ENCODE results near the gene TUBB2B. TPM values are rescaled to one million over a fixed set of nuclear protein-coding genes. Genes with fewer than 3 reads are reported as not detected.

The TUBB2B gene
- total and polyA plus RNA-seq, 7 donors = 1.1 to 5.7 (median 3.4) TPM

DNA sequence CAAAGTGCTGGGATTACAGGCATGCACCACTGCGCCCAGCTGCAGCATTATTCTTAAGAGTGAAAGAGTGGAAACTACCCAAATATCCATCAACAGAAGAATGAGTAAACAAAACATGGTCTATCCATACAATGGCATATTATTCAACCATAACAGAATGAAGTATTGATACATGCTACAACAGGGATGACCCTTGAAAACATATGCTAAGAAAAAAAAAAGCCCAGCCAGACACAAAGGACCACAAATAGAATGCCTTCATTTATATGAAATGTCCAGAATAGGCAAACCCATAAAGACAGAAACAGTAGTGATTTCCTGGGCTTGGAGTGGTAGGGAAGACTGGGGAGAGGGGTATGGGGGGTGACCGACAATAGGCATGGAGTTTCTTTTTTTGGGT, 7.1 kb downstream of the TUBB2B start:
- TF ChIP-seq, protein P1, sequence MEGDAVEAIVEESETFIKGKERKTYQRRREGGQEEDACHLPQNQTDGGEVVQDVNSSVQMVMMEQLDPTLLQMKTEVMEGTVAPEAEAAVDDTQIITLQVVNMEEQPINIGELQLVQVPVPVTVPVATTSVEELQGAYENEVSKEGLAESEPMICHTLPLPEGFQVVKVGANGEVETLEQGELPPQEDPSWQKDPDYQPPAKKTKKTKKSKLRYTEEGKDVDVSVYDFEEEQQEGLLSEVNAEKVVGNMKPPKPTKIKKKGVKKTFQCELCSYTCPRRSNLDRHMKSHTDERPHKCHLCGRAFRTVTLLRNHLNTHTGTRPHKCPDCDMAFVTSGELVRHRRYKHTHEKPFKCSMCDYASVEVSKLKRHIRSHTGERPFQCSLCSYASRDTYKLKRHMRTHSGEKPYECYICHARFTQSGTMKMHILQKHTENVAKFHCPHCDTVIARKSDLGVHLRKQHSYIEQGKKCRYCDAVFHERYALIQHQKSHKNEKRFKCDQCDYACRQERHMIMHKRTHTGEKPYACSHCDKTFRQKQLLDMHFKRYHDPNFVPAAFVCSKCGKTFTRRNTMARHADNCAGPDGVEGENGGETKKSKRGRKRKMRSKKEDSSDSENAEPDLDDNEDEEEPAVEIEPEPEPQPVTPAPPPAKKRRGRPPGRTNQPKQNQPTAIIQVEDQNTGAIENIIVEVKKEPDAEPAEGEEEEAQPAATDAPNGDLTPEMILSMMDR (IDR thresholded peaks at IDR 0.05) = no peak
- intact Hi-C loops (cut with DNase I) = no loop called here
- WGBS, 3 donors = 92 to 95% (median 93%) methylated on average over 2 of the region's 2 CpGs
- Histone ChIP-seq H3K27ac (no peak overlapping the region), H3K36me3 (ENCODE audit: insufficient read depth in 1 of 2, low read depth in 1 of 2) (no peaks in the 10 kb centered on the region), H3K4me3 (no peak overlapping the region), H3K9me3 (no peaks in the 10 kb centered on the region), H3K27me3 (ENCODE audit: insufficient read depth in 3 of 3, low read length in 2 of 3) (peaks cover 0 to 4% (median 0%) of the 10 kb centered on the region in 3 donors), H3K4me1 (no peaks in the 10 kb centered on the region)
- DNase-seq = no peak
- ATAC-seq = no peak

DNA sequence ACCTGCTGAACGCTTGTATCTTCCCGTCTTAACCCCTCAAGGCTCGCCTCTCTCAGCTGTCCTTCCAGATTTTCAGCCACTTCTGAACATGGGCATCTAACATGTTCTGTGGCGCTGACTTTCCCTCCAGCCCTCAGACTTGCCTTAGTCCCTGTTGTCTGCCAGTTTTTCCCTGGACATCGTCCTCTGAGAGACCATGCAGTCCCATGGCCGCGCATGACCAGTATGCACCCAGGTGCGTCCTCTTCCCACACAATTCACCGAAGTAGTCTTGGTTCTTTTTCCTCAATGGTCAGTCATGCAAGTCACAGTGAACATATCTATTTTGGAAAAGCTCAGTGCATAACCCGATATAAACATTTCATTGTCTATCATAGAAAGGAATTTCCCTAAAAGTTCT, 9.2 kb downstream of the TUBB2B start:
- 91 to 95% (median 94%) methylated on average over 10 of the region's 10 CpGs for WGBS, 3 donors
- Histone ChIP-seq H3K4me1 (no peaks in the 10 kb centered on the region), H3K27ac (no peak overlapping the region), H3K9me3 (no peaks in the 10 kb centered on the region), H3K36me3 (ENCODE audit: insufficient read depth in 1 of 2, low read depth in 1 of 2) (no peaks in the 10 kb centered on the region), H3K27me3 (ENCODE audit: insufficient read depth in 3 of 3, low read length in 2 of 3) (peaks cover 0 to 3% (median 0%) of the 10 kb centered on the region in 3 donors), H3K4me3 (no peak overlapping the region)
- intact Hi-C loops (cut with DNase I) = no loop called here
- DNase-seq (no peak), ATAC-seq (no peak)
- TF ChIP-seq, protein P1 (IDR thresholded peaks at IDR 0.05) = no peak

GRCh38 chr6:3217286-3217685, 10.2 kb downstream of the TUBB2B start:
- DNase-seq (no peak), ATAC-seq (no peak)
- intact Hi-C loops (cut with DNase I) = no loop called here
- Histone ChIP-seq H3K27ac (no peak overlapping the region), H3K27me3 (ENCODE audit: insufficient read depth in 3 of 3, low read length in 2 of 3) (peaks cover 0 to 3% (median 2%) of the 10 kb centered on the region in 3 donors), H3K4me3 (no peak overlapping the region), H3K9me3 (no peaks in the 10 kb centered on the region), H3K4me1 (no peaks in the 10 kb centered on the region), H3K36me3 (ENCODE audit: insufficient read depth in 1 of 2, low read depth in 1 of 2) (no peaks in the 10 kb centered on the region)
- TF ChIP-seq, protein P1 (IDR thresholded peaks at IDR 0.05) = no peak
- WGBS, 3 donors = 88 to 94% (median 91%) methylated on average over 2 of the region's 2 CpGs

GRCh38 chr6:3214898-3215297, 12.6 kb downstream of the TUBB2B start:
- WGBS, 3 donors = 61 to 72% (median 63%) methylated on average over 3 of the region's 3 CpGs
- H3K4me1 ChIP-seq = no peaks in the 10 kb centered on the region
- ATAC-seq = no peak
- H3K9me3 ChIP-seq = no peaks in the 10 kb centered on the region
- intact Hi-C loops (cut with DNase I) = no loop called here
- TF ChIP-seq, protein P1 (IDR thresholded peaks at IDR 0.05) = no peak
- no peak overlapping the region for H3K4me3 ChIP-seq
- no peak for DNase-seq
- H3K27ac ChIP-seq = no peak overlapping the region
- H3K36me3 ChIP-seq (ENCODE audit: insufficient read depth in 1 of 2, low read depth in 1 of 2) = no peaks in the 10 kb centered on the region
- peaks cover 0 to 7% (median 4%) of the 10 kb centered on the region in 3 donors for H3K27me3 ChIP-seq (ENCODE audit: insufficient read depth in 3 of 3, low read length in 2 of 3)

- ATAC-seq (no peak), DNase-seq (no peak)
- H3K36me3 ChIP-seq (ENCODE audit: insufficient read depth in 1 of 2, low read depth in 1 of 2) = no peaks in the 10 kb centered on the region
- H3K4me1 ChIP-seq = no peaks in the 10 kb centered on the region
- no peak overlapping the region for H3K27ac ChIP-seq
- H3K4me3 ChIP-seq = no peak overlapping the region
- H3K9me3 ChIP-seq = no peaks in the 10 kb centered on the region
- 94 to 98% (median 98%) methylated on average over 2 of the region's 2 CpGs for WGBS, 3 donors
- intact Hi-C loops (cut with DNase I) = no loop called here
- H3K27me3 ChIP-seq (ENCODE audit: insufficient read depth in 3 of 3, low read length in 2 of 3) = peaks cover 0 to 17% (median 7%) of the 10 kb centered on the region in 3 donors
- TF ChIP-seq, protein P1 (IDR thresholded peaks at IDR 0.05) = no peak
These were observed 14.1 kb downstream of the TUBB2B start for GRCh38 chr6:3213334-3213695.

Data from psoas muscle (tissue), 8 donors.